GM18498 (cell line): ENCODE data around the gene VEGFB.

Experiments used
- ATAC-seq: cut with Tn5 transposase; IDR thresholded peaks from one replicate; pipeline ENCODE4 v1.9.1; 2021; ENCODE audit warnings: mild to moderate bottlenecking, moderate library complexity; ENCODE audit not compliant: unreplicated experiment

The VEGFB gene

DNA sequence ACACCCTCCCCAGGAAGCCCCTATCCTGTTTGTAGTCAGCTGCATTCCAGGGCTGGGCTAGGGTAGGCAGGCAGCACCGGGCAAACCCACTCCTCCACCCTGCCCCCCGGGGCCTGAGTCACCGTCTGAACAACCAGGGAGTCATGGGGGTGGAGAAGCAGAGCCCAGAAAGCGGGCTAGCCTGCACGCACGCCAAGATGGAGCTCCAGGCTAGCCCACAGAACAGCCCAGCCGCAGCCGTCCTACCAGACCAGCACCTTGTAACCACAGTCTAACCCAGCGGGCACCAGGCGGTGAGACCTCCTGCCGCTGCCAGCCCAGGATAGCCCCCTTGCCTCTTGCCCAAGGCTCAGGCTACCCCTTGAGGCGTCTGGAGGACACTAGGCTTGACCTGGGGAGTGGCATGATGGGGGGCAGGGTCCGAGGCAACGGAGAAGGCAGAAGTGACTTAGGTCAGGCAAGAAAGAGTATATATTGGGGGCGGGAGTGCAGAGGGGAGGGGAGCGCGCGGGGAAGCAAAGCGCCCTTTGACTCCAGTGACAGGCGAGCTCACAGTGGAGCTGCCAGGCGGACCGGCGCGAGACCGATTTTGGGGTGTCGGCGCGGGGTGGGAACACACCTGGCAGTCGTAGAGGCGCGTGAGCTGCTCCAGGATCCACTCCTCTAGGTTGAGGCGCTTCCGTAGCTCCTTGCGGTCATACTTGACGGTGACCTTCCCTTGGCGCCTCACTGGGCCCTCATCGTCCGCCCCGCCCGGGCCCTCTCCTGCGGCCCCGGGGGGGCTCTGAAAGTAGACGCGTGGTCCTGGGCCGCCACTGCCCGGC, 11.6 kb downstream of the VEGFB start:
- no peak for ATAC-seq

DNA sequence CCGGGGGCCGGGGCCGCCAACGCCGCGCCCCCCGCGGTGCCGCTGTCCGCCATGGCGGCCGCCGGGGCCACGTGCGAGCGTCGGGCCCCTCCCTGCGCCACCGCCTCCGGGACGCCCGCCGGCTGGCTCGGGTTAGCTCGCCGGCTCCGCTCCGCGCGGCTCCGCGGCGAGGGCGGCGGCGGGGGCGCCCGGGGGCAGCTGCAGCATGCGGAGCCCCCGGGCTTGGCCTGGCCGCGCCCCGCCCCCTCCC, 12.2 kb downstream of the VEGFB start:
- peak; percentile 19 for ATAC-seq

DNA sequence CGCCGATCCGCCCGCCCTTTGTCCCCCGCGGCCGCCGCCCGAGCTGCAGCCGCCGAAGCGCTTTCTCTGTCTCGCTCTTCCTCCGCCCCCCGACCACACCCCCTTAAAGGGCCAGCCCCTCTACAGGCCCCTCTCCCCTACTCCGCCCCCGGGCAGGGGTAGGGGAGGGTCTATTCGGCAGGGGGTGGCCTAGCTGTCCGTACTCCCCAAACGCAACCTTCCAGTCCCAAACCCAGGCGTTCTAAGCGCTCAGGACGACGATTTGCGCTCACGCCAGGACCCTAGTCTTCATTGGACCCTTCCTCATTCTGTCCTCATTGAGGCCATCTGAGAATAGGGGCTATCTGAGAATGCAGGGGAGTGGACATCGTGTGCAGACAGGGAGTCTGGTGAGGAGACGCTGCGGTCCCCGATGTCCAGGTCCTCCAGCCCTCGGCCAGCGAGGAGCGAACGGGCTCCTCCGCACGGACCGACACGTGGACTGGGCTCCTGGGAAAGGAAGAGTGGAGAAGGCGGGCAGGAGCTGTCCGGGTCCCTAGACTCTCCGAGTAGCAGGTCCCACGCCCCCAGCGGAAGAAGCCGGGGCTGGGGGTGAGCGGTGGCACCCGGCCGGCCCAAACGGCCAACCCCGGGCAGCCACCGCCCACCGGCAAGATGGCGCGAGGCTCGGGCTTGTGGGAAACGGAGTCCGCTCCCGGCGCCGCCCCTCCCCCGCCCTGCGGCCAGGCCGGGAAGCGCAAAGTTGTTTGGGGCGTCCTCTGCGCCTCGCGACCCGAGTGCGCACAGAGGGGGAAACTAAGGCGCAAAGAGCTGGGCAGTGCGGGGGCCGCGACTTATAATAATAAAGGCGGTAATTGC, 12.7 kb downstream of the VEGFB start, which contains the start of gene PPP1R14B:
TSS of gene PPP1R14B (minus strand) at position 73 of the 858 bp plus-strand sequence. CDS start 270 bp downstream, outside the sequence.
- peak; percentile 41 for ATAC-seq

DNA sequence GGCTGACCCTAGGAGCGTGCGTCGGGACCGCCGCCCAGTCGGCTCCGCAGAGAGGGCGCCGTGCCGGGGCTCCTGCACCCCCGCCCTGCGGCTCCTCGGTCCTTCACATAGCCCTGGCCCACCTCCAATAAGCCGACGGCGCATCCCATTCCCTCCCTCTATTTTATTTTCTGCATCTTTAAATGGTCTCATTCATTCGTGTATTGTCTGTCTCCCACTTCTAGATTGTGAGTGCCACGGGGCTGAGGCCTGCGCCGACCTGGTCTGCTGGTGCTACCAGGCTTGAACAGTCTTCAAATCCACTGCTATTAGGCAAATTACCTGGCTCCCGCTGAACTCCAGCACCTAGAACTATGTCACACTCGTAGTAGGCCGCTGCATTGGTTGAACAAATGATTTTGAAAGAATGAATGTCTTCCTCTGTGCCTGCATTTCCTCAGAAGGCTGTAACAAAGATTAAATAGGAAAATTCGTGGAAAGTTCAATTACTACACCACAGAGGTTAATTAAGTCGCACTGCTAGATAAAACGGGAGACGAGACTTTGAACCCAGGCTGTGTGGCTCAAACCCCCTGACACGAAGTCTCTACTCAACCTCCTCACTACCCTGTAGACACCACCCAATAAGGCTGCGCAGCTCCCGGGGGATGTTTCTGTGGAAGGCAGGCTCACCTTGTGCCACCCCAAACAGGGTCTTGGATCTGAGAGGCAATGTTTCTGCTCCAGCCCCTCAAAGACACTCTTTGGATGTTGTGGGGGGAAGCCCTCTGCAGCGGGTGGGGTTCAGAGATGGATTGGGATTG, 13.5 kb downstream of the VEGFB start:
- no peak for ATAC-seq

GRCh38 chr11:64248578-64248977, 14.2 kb downstream of the VEGFB start:
- ATAC-seq: no peak

DNA sequence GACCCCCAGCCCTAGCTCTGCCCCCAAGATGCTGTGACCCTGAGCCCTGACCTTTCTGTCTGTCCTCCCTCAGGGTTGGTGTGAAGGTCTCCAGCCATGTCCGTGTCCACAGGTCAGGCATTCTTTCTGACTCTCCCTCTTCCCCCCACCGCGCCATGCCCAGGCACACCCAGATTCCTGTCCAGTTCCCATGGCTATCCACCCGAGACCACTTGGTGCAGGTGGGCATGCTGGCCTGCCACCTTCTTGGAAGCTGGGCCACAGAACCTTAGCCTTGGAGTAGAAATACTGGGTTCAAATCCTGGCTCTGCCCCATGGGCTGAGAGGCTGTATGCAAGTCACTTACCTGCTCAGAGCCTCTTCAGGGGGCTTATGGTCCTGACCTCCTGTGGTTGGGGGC, 14.7 kb downstream of the VEGFB start:
- ATAC-seq: no peak

- no peak for ATAC-seq
These were observed 15.4 kb downstream of the VEGFB start for GRCh38 chr11:64249563-64250414.

- no peak for ATAC-seq
These were observed 16.1 kb downstream of the VEGFB start for GRCh38 chr11:64250415-64251015.

GRCh38 chr11:64251016-64251752, 16.8 kb downstream of the VEGFB start, which contains the start of gene PLCB3:
PLCB3 (plus strand) TSS chr11:64251530; CDS start chr11:64251650, 120 bp downstream.
- ATAC-seq: peak; percentile 54

DNA sequence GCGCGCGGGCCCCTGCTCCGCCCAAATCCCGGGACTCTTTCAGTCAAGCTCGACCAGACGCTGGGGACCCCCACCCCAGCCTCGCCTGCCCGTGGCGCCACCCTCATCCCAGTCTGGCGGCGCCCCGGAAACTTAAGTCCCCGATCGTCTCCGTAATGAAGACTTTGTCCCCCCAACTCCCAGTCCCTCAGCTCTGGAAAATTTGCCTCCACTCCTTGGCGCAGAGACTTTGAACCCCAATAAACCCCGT, 17.3 kb downstream of the VEGFB start:
- no peak for ATAC-seq

- no peak for ATAC-seq
These were observed 17.9 kb downstream of the VEGFB start for GRCh38 chr11:64252003-64252872.

GRCh38 chr11:64253043-64253442, 18.7 kb downstream of the VEGFB start:
- no peak for ATAC-seq

DNA sequence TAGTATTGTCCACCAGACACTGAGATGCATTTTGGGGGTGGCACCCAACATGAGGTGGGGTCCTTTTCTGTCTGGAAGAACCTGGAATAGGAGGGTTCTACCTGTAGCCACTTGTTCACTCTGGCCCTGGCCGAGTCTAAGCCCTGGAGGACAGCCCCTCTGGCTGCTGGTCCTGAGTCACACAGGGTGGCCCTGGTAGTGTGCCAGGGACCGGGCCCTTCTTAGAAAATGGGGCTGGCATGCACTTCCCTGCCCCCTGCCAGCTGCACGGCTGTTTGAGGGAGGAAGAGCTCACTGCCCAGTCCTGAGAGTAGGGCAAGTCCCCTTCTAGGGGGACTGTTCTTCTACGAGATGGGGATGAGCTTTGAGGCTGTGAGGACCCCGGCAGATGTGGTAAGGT, 19.1 kb downstream of the VEGFB start:
- ATAC-seq: no peak

DNA sequence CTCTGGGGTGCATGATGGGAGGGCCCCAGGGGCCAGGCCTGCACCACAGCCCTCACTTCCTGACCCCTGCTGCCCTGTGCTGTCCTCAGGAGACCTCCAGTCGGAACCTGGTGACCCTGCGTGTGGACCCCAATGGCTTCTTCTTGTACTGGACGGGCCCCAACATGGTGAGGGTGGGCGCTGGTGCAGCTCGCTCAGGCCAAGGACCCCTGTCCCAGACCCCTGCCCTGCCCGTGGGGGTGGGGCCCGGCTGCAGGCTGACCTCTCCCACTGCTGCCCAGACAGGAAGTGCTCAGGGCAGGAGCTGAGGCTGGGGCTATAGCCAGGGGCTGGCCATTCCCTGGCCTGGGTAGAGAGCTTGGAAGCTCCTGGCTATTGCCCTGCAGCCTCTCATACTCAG, 19.9 kb downstream of the VEGFB start:
- no peak for ATAC-seq

DNA sequence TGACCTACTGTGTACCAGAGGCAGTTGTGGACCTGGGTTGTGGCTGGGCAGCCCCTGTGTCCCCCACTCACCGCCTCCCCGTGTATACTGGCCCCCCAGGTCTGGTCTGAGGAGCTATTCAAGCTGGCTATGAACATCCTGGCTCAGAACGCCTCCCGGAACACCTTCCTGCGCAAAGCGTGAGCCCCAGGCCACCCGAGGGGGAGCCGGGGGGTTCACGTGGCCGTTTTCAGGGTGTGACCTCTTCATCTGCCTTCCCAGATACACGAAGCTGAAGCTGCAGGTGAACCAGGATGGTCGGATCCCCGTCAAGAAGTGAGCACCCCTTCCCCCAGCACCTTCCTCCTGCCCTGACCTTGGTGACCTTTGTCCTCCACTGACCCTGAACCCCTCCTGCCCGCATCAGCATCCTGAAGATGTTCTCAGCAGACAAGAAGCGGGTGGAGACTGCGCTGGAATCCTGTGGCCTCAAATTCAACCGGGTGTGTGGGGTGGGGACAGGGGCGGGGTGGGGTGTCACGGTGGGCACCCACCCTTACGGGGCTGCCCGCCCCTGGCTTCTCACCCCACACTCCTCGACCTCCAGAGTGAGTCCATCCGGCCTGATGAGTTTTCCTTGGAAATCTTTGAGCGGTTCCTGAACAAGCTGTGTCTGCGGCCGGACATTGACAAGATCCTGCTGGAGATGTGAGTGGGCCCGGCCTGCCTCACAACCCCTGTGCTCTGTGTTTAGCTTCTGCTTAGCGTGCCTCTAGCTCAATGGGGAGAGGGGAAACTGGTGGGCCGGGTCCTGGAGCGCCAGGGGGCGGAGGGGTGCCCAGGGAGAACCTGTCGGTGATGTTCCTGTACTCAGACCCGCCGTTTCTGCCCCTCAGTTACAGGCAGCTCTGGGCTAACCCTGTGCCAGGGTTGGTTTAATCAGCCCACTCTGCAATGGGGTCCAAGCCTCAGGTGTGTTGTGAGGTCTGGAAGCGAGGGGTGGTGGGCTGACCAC, 21.0 kb downstream of the VEGFB start:
- ATAC-seq: no peak

GRCh38 chr11:64256300-64256699, 21.9 kb downstream of the VEGFB start:
- no peak for ATAC-seq

GRCh38 chr11:64258356-64258755, 24.0 kb downstream of the VEGFB start:
- no peak for ATAC-seq
